HCT116 (cell line): ENCODE data around the gene GAPT. TPM values are rescaled to one million over a fixed set of nuclear protein-coding genes. Genes with fewer than 3 reads are reported as not detected.

Source experiments
- ATAC-seq: fragments of 200-7000 bp; cut with Tn5 transposase; 2 replicates; pipeline ENCODE4 v1.9.1; 2020; ENCODE audit warnings: mild to moderate bottlenecking, moderate library complexity
- BruUV-seq: library from RNA; stranded (reverse); fragments of 400-500 nt; replicated peaks from 2 replicates; lab custom pipeline; 2021; lab: Mats Ljungman, UMichigan
- CTCF ChIA-PET: fragments of 300-600 bp; sonication (Branson Sonifier 250); formaldehyde crosslinking; loops from one replicate; lab custom pipeline; 2021; ENCODE audit warnings: antibody characterized with exemption; lab: Charles Lee
- POLR2A ChIA-PET: fragments of 300-600, 350-600 bp; sonication (Branson Sonifier 250); formaldehyde crosslinking; loops from one replicate; lab custom pipeline; 2021; ENCODE audit warnings: antibody characterized with exemption; lab: Charles Lee
- RAD21 ChIA-PET, 2 experiments: fragments of 300-600 bp; sonication (Branson Sonifier 250); formaldehyde crosslinking; loops; one replicate each; lab custom pipeline; 2023; ENCODE audit warnings: low total read pairs in 2 of 2; ENCODE audit not compliant: uncharacterized antibody in 2 of 2, unreplicated experiment in 2 of 2, low non-redundant PET in 1 of 2; lab: Charles Lee
- DNase-seq: peaks from one replicate; pipeline ENCODE4 v3.0.0-alpha.2; 2010; ENCODE audit warnings: low read depth, low spot score
- H2AFZ ChIP-seq: fragments of 200-600 bp; shearing (Covaris generic), sonication (generic); 2 replicates; pipeline ENCODE4 v1.6.1; 2017; ENCODE audit warnings: low read depth, mixed run types, mixed read lengths, antibody characterized with exemption, low read length; ENCODE audit not compliant: poor library complexity, severe bottlenecking
- H3K27ac ChIP-seq: 2 replicates; pipeline ENCODE4 v1.5.1; 2012; ENCODE audit warnings: low read depth, low read length
- H3K27me3 ChIP-seq: fragments of 200-600 bp; sonication (generic); 2 replicates; pipeline ENCODE4 v1.6.1; 2016; ENCODE audit warnings: mixed run types, low read length, mixed read lengths; ENCODE audit not compliant: insufficient read depth
- H3K36me3 ChIP-seq, 2 experiments: fragments of 200-500 bp in 1 of 2; fragments of 200-600 bp in 1 of 2; sonication (Bioruptor generic) in 1 of 2; sonication (generic) in 1 of 2; 2 replicates each; pipeline versions ENCODE4 v1.5.1 to v1.6.1; 2014 to 2016; ENCODE audit warnings: low read length in 2 of 2, inconsistent platforms in 1 of 2, mixed read lengths in 1 of 2, mixed run types in 1 of 2; ENCODE audit not compliant: insufficient read depth in 2 of 2, control insufficient read depth in 1 of 2
- H3K4me1 ChIP-seq, 2 experiments: fragments of 200-600 bp in 1 of 2; sonication (generic) in 1 of 2; 2 replicates each; pipeline versions ENCODE4 v1.5.1 to v1.6.1; 2012 to 2017; ENCODE audit warnings: low read length in 2 of 2, inconsistent platforms in 1 of 2, mild to moderate bottlenecking in 1 of 2, mixed read lengths in 1 of 2, mixed run types in 1 of 2, moderate library complexity in 1 of 2; ENCODE audit not compliant: insufficient read depth in 2 of 2, control insufficient read depth in 1 of 2
- H3K4me2 ChIP-seq: fragments of 200-600 bp; sonication (generic); 2 replicates; pipeline ENCODE4 v1.6.1; 2017; ENCODE audit warnings: mixed run types, low read length, mixed read lengths
- H3K4me3 ChIP-seq, 2 experiments: fragments of 200-600 bp in 1 of 2; sonication (generic) in 1 of 2; replicated peaks in 1 of 2; 2 replicates each; pipeline ENCODE4 v1.5.1; 2011 to 2016; ENCODE audit warnings: low read length in 2 of 2, control low read depth in 1 of 2, low read depth in 1 of 2, mild to moderate bottlenecking in 1 of 2, mixed read lengths in 1 of 2, mixed run types in 1 of 2
- H3K79me2 ChIP-seq: fragments of 200-600 bp; sonication (generic); 2 replicates; pipeline ENCODE4 v1.6.1; 2017; ENCODE audit warnings: mild to moderate bottlenecking, mixed run types, low read length, moderate library complexity, mixed read lengths; ENCODE audit not compliant: insufficient read depth
- H3K9ac ChIP-seq: fragments of 200-600 bp; sonication (generic); 2 replicates; pipeline ENCODE4 v1.6.1; 2016; ENCODE audit warnings: low read length, mixed read lengths
- H3K9me2 ChIP-seq: fragments of 200-600 bp; sonication (generic), shearing (Covaris generic); 2 replicates; pipeline ENCODE4 v1.6.1; 2017; ENCODE audit warnings: mixed run types, mild to moderate bottlenecking, moderate library complexity; ENCODE audit not compliant: insufficient read depth
- H3K9me3 ChIP-seq, 2 experiments: fragments of 200-500 bp in 1 of 2; fragments of 200-600 bp in 1 of 2; sonication (Bioruptor generic) in 1 of 2; sonication (generic) in 1 of 2; 2 replicates each; pipeline ENCODE4 v1.6.1; 2014 to 2017; ENCODE audit warnings: low read length in 2 of 2, mixed read lengths in 2 of 2, inconsistent platforms in 1 of 2, low read depth in 1 of 2, mild to moderate bottlenecking in 1 of 2, mixed run types in 1 of 2, moderate library complexity in 1 of 2; ENCODE audit not compliant: control insufficient read depth in 1 of 2, insufficient read depth in 1 of 2
- H4K20me1 ChIP-seq: fragments of 200-600 bp; sonication (generic), shearing (Covaris generic); 2 replicates; pipeline ENCODE4 v1.6.1; 2017; ENCODE audit warnings: mixed run types, mild to moderate bottlenecking, moderate library complexity; ENCODE audit not compliant: insufficient read depth
- CBX3 ChIP-seq: IDR thresholded peaks from 2 replicates; pipeline ENCODE4 v1.6.1; 2012; ENCODE audit warnings: low read depth
- CEBPB ChIP-seq: IDR thresholded peaks from 2 replicates; pipeline ENCODE4 v1.6.1; 2012; ENCODE audit warnings: low read depth
- EGR1 ChIP-seq: IDR thresholded peaks from 2 replicates; pipeline ENCODE4 v1.6.1; 2012; ENCODE audit warnings: low read depth
- ELF1 ChIP-seq: IDR thresholded peaks from 2 replicates; pipeline ENCODE4 v1.6.1; 2012; ENCODE audit warnings: low read depth, borderline replicate concordance
- EZH2 ChIP-seq: fragments of 200-600 bp; sonication (generic); IDR thresholded peaks from 2 replicates; pipeline ENCODE4 v1.6.1; 2017; ENCODE audit warnings: antibody characterized with exemption, mixed run types
- EZH2phosphoT487 ChIP-seq: fragments of 200-600 bp; IDR thresholded peaks from 2 replicates; pipeline ENCODE4 v1.6.1; 2018; ENCODE audit warnings: antibody characterized with exemption, borderline replicate concordance
- FOSL1 ChIP-seq: IDR thresholded peaks from 2 replicates; pipeline ENCODE4 v1.6.1; 2012; ENCODE audit warnings: low read depth
- JUND ChIP-seq: IDR thresholded peaks from 2 replicates; pipeline ENCODE4 v1.6.1; 2012
- POLR2A ChIP-seq: IDR thresholded peaks from 2 replicates; pipeline ENCODE4 v1.7.0; 2011; ENCODE audit warnings: borderline replicate concordance; ENCODE audit not compliant: insufficient read depth, insufficient read length; ENCODE audit errors: extremely low read depth
- POLR2AphosphoS5 ChIP-seq: IDR thresholded peaks from 2 replicates; pipeline ENCODE4 v1.6.1; 2011; ENCODE audit warnings: mild to moderate bottlenecking, low read depth, low read length, moderate library complexity
- RAD21 ChIP-seq: IDR thresholded peaks from 2 replicates; pipeline ENCODE4 v1.6.1; 2012; ENCODE audit warnings: low read depth, mild to moderate bottlenecking
- SIN3A ChIP-seq: IDR thresholded peaks from 2 replicates; pipeline ENCODE4 v1.6.1; 2012; ENCODE audit warnings: low read depth
- SP1 ChIP-seq: IDR thresholded peaks from 2 replicates; pipeline ENCODE4 v1.6.1; 2012; ENCODE audit warnings: low read depth
- SRF ChIP-seq: IDR thresholded peaks from 2 replicates; pipeline ENCODE4 v1.6.1; 2012; ENCODE audit warnings: low read depth
- TCF7L2 ChIP-seq: IDR thresholded peaks from 2 replicates; pipeline ENCODE4 v1.7.0; 2011; ENCODE audit warnings: borderline replicate concordance, inconsistent platforms; ENCODE audit not compliant: insufficient read depth, insufficient read length; ENCODE audit errors: extremely low read depth
- YY1 ChIP-seq: IDR thresholded peaks from 2 replicates; pipeline ENCODE4 v1.6.1; 2011; ENCODE audit warnings: low read length, low read depth, moderate library complexity, mild to moderate bottlenecking; ENCODE audit not compliant: insufficient replicate concordance; ENCODE audit errors: extremely low read depth
- ZFX ChIP-seq: fragments of 450-650 bp; IDR thresholded peaks from 2 replicates; pipeline ENCODE4 v1.6.1; 2017
- intact Hi-C: fragments of 100-400 bp; cut with micrococcal nuclease; formaldehyde crosslinking; loops from 2 replicates; pipeline ENCODE4 v1.10.0; 2022
- total RNA-seq: library from RNA; stranded (reverse); gene quantifications from one replicate; pipeline ENCODE4 v1.2.1, GENCODE V29; 2021; ENCODE audit not compliant: unreplicated experiment
- TF ChIP-seq, protein P1 (sequence below): IDR thresholded peaks from 2 replicates; pipeline ENCODE4 v1.6.1; 2012

Gene GAPT
- total RNA-seq, 1 experiment from 2014 or later = not detected

DNA sequence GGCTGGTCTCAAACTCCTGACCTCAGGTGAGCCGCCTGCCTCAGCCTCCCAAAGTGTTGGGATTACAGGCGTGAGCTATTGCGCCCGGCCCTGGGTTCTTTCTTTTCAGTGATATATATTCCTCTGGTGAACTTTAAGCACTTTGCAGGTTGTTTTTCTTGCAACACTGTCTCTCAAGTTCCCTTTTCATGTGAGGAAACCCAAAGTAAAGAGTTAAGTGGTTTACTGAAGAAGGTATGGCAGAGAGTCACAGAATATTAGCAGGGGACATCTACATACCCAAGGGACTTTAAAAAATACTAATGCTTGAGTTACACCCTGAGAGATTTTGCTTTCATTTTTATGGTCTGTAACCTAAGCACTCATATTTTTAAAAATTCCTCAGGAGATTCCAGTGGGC, 6.7 kb upstream of the GAPT start:
- no peak overlapping the region for H3K4me3 ChIP-seq
- no peak overlapping the region for H3K4me2 ChIP-seq
- CTCF ChIA-PET = no interaction called here
- BruUV-seq = no TSS peak
- no peak for TF ChIP-seq POLR2AphosphoS5
- no peak for TF ChIP-seq CBX3
- TF ChIP-seq FOSL1 = no peak
- TF ChIP-seq, protein P1, sequence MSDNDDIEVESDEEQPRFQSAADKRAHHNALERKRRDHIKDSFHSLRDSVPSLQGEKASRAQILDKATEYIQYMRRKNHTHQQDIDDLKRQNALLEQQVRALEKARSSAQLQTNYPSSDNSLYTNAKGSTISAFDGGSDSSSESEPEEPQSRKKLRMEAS = no peak
- TF ChIP-seq EGR1 = no peak
- no peak for TF ChIP-seq SRF
- no peak for TF ChIP-seq SP1
- TF ChIP-seq CEBPB = no peak
- no peak for TF ChIP-seq TCF7L2
- TF ChIP-seq EZH2 = no peak
- no peak for TF ChIP-seq JUND
- TF ChIP-seq EZH2phosphoT487 = no peak
- TF ChIP-seq POLR2A = no peak
- TF ChIP-seq ZFX = no peak
- no peak for TF ChIP-seq SIN3A
- no peak for TF ChIP-seq YY1
- no peak for TF ChIP-seq ELF1
- TF ChIP-seq RAD21 = no peak
- no peak overlapping the region for H2AFZ ChIP-seq
- H3K27me3 ChIP-seq = 0 out of 2 replicates have a peak, but pooled peaks cover 4% of the 10 kb centered on the region
- intact Hi-C loops = no loop called here
- RAD21 ChIA-PET = no interaction called here
- no peaks in the 10 kb centered on the region for H3K36me3 ChIP-seq
- H4K20me1 ChIP-seq = no peaks in the 10 kb centered on the region
- ATAC-seq (no peak), DNase-seq (no peak)
- no peaks in the 10 kb centered on the region for H3K79me2 ChIP-seq
- no peaks in the 10 kb centered on the region for H3K9me2 ChIP-seq
- peaks cover 0 to 4% of the 10 kb centered on the region in 2 experiments; a peak in 1 of 4 replicates for H3K9me3 ChIP-seq
- no peak overlapping the region for H3K27ac ChIP-seq
- no peaks in the 10 kb centered on the region for H3K4me1 ChIP-seq
- POLR2A ChIA-PET = no interaction called here
- no peak overlapping the region for H3K9ac ChIP-seq
